HG02981 (cell line): ENCODE measurements around the gene CDRT15L2.
"Not testable (repeated sequence)": the region's sequence is repeated elsewhere in the genome, so short reads cannot be mapped to it uniquely, and the experiment has no call there.

Source experiments
- ATAC-seq: cut with Tn5 transposase; IDR thresholded peaks from one replicate; pipeline ENCODE4 v1.9.1; 2021; ENCODE audit warnings: mild to moderate bottlenecking, moderate library complexity; ENCODE audit not compliant: unreplicated experiment

Gene CDRT15L2

GRCh38 chr17:20573216-20573615 is 6.3 kb upstream of the CDRT15L2 start:
- not testable (repeated sequence) for ATAC-seq

DNA sequence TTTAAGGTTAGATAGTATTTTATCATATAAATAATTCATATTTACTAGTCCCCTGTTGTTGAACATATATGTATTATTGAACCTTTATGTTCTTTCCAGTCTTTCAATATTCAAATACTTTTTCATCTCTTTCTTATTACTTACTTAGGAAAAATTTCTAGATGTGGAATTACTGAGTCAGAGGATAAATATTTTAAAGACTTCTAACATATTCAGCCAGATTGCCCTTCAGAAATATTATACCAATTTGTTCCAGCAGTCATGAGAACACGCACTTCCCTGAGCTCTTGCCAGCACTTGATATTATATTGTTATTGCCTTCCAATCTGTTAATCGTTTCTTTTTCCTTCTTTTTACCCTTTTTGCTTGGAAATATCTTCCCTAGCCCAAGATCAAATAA is 4.5 kb upstream of the CDRT15L2 start:
- ATAC-seq, result not testable (repeated sequence)

DNA sequence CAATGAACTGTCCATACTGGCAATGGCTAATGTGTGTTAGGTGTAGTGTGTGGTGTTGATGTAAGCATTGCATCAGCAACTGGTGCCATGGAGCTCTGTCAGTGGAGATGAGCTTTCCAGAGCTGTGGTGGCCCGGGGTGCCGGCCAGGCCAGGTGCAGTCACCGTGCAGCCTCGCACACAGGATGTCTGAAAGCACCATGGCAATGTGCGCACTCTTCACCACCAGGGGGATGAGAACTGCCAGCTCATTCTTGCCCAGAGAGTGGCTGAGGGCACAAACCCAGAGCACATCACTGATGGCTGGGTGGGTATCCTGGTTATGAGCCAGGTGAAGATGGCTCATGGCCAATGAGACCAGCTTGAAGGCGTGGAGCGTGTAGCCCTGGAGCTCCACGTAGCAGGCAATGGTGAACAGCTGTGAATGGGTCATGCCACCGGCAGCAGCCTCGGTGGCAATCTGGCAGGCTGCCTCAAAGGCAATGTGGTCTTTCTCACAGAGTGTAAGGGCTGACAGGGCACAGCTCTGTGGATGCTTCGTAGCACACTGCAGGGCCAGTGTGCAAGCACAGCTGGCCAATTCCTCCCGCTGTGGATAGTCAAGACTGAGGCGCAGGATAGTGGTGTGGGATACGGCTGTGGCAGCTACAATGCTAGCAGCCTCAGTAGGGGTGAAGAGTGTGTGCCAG is 4.5 kb downstream of the CDRT15L2 start:
- not testable (repeated sequence) for ATAC-seq

GRCh38 chr17:20588744-20589453 is 9.4 kb downstream of the CDRT15L2 start:
- ATAC-seq, result not testable (repeated sequence)

DNA sequence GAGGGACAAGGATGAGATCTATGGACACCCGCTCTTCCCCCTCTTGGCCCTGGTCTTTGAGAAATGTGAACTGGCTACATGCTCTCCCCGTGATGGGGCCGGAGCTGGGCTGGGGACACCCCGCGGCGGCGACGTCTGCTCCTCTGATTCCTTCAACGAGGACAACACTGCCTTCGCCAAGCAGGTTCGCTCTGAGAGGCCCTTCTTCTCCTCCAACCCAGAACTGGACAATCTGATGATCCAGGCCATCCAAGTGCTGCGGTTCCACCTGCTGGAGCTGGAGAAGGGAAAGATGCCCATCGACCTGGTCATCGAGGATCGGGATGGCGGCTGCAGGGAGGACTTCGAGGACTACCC is 9.9 kb downstream of the CDRT15L2 start:
- ATAC-seq, result not testable (repeated sequence)

DNA sequence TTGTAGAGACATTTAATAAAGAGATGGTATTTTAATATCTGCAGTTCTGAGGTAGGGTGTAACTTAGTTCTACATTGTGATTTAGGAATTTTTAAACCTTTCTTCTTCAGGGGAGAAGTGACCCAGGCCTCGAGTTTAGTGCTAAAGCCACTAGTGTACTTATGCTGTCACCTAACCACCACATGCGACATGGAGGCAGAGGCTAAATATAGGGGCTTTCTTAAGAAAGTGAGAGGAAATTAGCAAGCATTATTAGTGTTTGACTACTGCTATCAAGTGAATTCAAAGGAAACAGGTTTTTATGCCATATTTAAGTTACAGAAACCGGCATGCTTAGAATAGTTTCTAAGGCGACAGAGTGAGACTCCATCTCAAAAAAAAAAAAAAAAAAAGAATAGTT is 11.5 kb downstream of the CDRT15L2 start:
- not testable (repeated sequence) for ATAC-seq

DNA sequence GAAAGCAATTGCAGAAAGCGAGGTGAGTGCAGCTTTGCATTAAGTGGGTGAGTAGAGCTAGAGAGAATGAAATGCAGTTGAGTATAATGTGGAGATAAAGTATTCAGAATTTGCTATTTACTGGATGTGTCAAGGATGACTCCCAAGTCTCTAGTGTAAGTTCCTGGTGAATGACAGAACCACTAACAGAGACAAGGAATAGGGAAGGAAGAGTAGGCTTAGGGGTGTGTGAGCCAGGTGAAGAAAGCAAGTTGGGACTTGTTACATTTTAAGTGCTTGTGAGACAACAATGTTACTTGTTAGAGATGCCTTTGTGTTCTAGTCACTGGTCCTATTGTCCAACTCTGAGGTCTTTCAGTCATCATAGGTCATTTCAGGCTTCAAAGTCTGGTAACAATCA is 26.0 kb downstream of the CDRT15L2 start:
- ATAC-seq, result not testable (repeated sequence)

DNA sequence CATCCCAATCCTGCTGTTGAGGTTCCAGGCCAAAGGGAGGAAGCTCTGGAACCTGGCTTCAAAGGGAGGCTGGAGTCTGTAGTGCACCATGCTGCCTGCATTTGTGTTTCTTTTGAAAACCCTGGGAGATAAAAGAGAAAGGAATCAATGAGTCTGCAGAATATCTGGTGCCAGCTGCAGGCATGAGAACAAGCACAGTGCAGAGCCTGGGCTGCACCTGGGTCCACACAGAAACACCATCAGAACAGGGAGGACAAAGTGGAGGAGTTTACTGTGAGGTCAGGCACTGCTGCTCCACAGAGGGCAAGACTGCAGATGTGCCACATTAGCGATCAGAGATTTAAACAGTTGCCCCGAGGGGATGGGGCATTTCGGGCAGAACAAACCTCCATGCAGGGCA is 30.0 kb downstream of the CDRT15L2 start:
- not testable (repeated sequence) for ATAC-seq

GRCh38 chr17:20611309-20611708 is 31.8 kb downstream of the CDRT15L2 start:
- ATAC-seq, result no peak

DNA sequence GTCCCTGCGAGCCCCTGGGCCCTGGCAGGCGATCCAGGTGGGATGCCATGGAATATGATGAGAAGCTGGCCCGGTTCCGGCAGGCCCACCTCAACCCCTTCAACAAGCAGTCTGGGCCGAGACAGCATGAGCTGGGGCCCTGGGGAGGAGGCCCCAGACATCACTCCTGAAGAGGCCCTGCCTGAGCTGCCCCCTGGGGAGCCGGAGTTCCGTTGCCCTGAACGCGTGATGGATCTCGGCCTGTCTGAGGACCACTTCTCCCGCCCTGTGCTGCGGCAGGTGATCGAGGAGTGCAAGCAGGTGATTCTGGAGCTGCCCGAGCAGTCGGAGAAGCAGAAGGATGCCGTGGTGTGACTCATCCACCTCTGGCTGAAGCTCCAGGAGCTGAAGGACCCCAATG is 33.1 kb downstream of the CDRT15L2 start:
- no peak for ATAC-seq

DNA sequence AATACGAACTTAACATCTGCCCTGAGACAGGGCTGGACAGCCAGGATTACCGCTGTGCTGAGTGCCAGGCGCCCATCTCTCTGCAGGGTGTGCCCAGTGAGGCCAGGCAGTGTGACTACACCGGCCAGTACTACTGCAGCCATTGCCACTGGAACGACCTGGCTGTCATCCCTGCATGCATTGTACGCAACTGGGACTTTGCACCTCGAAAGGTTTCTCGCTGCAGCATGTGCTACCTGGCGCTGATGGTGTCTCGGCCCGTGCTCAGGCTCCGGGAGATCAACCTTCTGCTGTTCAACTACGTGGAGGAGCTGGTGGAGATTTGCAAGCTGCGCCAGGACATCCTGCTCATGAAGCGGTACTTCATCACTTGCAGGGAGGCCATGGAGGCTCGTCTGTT is 33.7 kb downstream of the CDRT15L2 start:
- no peak for ATAC-seq

DNA sequence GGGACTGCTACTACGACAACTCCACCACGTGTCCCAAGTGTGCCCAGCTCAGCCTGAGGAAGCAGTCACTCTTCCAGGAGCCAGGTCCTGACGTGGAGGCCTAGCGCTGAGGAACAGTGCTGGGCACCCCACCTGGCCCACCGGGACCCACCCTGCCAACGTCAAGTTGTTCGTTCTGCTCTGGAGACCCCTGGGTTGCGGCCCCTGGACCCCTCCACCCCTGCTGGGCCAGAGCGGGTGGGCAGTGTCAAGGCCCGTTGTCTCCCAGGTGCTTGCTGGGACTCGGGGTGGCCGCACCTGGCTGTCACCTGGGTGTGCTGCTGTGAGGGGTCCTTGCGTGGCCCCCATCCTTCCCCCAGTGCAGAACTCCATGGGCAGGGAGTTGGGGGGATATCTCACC is 34.4 kb downstream of the CDRT15L2 start:
- ATAC-seq, result no peak

GRCh38 chr17:20615461-20615860 is 35.9 kb downstream of the CDRT15L2 start:
- ATAC-seq, result not testable (repeated sequence)
